ENCODE measurements around the gene DFFB.
"Not testable (repeated sequence)": the region's sequence is repeated elsewhere in the genome, so short reads cannot be mapped to it uniquely, and the experiment has no call there.

The DFFB gene

GRCh38 chr1:3912809-3913685 is 55.8 kb downstream of the DFFB start:
- Histone ChIP-seq H3K4me1 (ENCODE audit: control insufficient read depth, insufficient read depth, low read length, poor library complexity, severe bottlenecking) (peaks cover 4% of the 10 kb centered on the region), H3K4me3 (ENCODE audit: insufficient read depth, low read depth, low read length, poor library complexity, severe bottlenecking) (no peak overlapping the region), H3K36me3 (ENCODE audit: control insufficient read depth, insufficient read depth, low read length) (no peaks in the 10 kb centered on the region), H3K9me3 (ENCODE audit: control insufficient read depth, low read length) (no peaks in the 10 kb centered on the region), H3K27me3 (replicated peaks; ENCODE audit: control insufficient read depth, insufficient read depth, low read length, poor library complexity, severe bottlenecking) (no peaks in the 10 kb centered on the region), H3K27ac (ENCODE audit: insufficient read depth, low read length, poor library complexity, severe bottlenecking) (no peak overlapping the region)
- DNase-seq = no peak

DNA sequence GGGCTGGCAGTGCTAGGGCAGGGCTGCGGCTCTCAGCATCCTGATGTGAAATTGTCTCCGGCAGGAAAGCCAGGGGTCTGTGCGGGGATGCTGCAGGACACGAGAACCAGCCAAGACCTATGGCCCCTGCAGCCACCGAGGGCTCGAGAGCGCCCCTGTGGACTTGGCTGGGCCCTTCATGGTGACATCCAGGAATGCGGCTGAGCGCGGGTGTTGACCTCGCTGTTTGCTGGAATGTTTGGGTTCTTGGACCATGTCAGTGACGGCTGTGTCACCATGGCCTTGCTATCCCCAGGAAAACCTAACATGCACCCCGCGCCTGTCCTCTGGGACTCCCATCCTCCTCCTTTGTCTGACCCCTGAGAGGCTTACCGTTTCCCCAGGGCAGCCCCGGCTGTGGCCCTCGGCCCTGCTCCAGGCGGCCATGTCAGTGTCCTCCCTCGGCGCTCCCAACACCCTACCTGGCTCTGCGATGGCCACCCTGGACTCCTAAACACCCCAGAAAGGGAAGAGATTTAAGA is 57.1 kb downstream of the DFFB start:
- Histone ChIP-seq H3K27ac (ENCODE audit: insufficient read depth, low read length, poor library complexity, severe bottlenecking) (no peak overlapping the region), H3K4me3 (ENCODE audit: insufficient read depth, low read depth, low read length, poor library complexity, severe bottlenecking) (no peak overlapping the region), H3K36me3 (ENCODE audit: control insufficient read depth, insufficient read depth, low read length) (no peaks in the 10 kb centered on the region), H3K27me3 (replicated peaks; ENCODE audit: control insufficient read depth, insufficient read depth, low read length, poor library complexity, severe bottlenecking) (no peaks in the 10 kb centered on the region), H3K4me1 (ENCODE audit: control insufficient read depth, insufficient read depth, low read length, poor library complexity, severe bottlenecking) (peaks cover 4% of the 10 kb centered on the region), H3K9me3 (ENCODE audit: control insufficient read depth, low read length) (no peaks in the 10 kb centered on the region)
- no peak for DNase-seq

DNA sequence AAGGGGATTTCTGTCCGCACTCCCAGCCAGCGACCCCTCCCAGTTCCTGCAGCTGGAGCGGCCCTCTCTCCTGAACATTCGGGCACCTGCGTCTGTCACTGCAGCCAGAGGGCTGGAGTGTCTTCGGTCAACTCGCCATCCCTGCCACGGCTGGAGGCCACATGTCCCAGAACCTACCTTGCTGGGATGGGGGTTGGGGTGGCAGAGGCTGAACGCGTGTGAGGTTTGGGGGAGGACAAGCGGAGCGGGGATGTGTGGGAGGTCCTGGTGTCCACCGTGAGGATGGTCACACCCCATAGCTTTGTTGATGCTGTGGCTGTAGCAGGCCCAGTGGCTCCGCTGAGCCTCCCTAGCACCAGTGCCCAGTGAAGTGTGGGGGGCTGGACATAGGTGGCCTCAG is 57.6 kb downstream of the DFFB start:
- Histone ChIP-seq H3K4me1 (ENCODE audit: control insufficient read depth, insufficient read depth, low read length, poor library complexity, severe bottlenecking) (peaks cover 4% of the 10 kb centered on the region), H3K4me3 (ENCODE audit: insufficient read depth, low read depth, low read length, poor library complexity, severe bottlenecking) (no peak overlapping the region), H3K27me3 (replicated peaks; ENCODE audit: control insufficient read depth, insufficient read depth, low read length, poor library complexity, severe bottlenecking) (no peaks in the 10 kb centered on the region)

DNA sequence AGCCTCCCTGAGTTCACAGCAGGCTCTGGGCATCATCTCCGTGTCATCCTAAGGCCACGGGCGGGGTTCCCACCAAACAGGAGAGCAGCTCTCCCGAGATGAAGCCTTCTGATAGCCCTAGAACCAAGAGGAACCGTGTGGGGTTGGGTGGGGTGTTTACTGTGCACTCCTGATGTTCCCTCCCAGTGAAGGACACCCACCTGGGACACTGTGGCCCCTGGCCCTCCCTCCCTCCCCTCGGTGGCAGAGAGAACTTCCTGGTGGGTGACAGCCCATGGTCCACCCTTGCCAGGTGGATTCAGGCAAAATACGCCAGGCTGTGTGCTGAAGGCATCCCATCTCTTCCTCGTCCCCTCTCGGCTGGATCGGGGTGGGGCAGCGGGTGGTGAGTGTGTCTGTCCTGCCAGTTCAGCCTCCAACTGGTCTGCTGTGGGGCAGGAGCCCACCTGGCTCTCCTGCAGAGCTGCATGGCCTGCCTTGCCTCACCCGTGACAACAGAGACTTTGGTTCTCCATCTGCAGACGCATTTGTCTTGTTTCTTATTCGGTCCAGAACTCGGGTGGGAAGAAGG is 58.4 kb downstream of the DFFB start:
- no peaks in the 10 kb centered on the region for H3K9me3 ChIP-seq (ENCODE audit: control insufficient read depth, low read length)

More for the DNA sequence above, 57.6 kb downstream of the DFFB start:
- H3K27ac ChIP-seq (ENCODE audit: insufficient read depth, low read length, poor library complexity, severe bottlenecking) = no peak overlapping the region
- no peak for DNase-seq
- H3K36me3 ChIP-seq (ENCODE audit: control insufficient read depth, insufficient read depth, low read length) = no peaks in the 10 kb centered on the region
- no peaks in the 10 kb centered on the region for H3K9me3 ChIP-seq (ENCODE audit: control insufficient read depth, low read length)

DNA sequence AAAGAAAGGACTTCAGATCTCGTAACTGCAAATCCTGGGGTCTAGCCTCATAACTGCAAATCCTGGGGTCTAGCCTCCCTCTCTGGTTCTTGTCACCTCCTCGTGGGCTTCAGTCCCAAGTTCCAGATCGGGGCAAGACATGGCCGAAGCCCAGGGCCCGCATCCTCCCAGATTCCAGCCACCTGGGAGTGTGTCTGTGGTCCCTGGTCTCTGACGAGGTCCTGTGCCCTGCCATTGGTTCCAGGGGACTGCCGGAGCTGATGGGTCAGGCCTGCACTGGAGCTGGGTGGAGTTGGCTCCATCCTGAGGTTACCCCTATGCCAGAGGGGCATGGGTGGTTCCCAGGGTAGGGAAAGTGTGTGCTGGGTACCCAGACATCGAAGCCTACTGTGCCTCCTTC is 60.5 kb downstream of the DFFB start:
- H3K27ac ChIP-seq (ENCODE audit: insufficient read depth, low read length, poor library complexity, severe bottlenecking) = no peak overlapping the region
- H3K4me3 ChIP-seq (ENCODE audit: insufficient read depth, low read depth, low read length, poor library complexity, severe bottlenecking) = no peak overlapping the region
- H3K4me1 ChIP-seq (ENCODE audit: control insufficient read depth, insufficient read depth, low read length, poor library complexity, severe bottlenecking) = no peaks in the 10 kb centered on the region
- no peaks in the 10 kb centered on the region for H3K27me3 ChIP-seq (replicated peaks; ENCODE audit: control insufficient read depth, insufficient read depth, low read length, poor library complexity, severe bottlenecking)
- no peak for DNase-seq
- H3K9me3 ChIP-seq (ENCODE audit: control insufficient read depth, low read length) = no peaks in the 10 kb centered on the region
- H3K36me3 ChIP-seq (ENCODE audit: control insufficient read depth, insufficient read depth, low read length) = no peaks in the 10 kb centered on the region

More for the DNA sequence above, 58.4 kb downstream of the DFFB start:
- no peak overlapping the region for H3K4me3 ChIP-seq (ENCODE audit: insufficient read depth, low read depth, low read length, poor library complexity, severe bottlenecking)
- no peaks in the 10 kb centered on the region for H3K36me3 ChIP-seq (ENCODE audit: control insufficient read depth, insufficient read depth, low read length)
- DNase-seq = no peak
- peaks cover 4% of the 10 kb centered on the region for H3K4me1 ChIP-seq (ENCODE audit: control insufficient read depth, insufficient read depth, low read length, poor library complexity, severe bottlenecking)
- H3K27ac ChIP-seq (ENCODE audit: insufficient read depth, low read length, poor library complexity, severe bottlenecking) = no peak overlapping the region
- no peaks in the 10 kb centered on the region for H3K27me3 ChIP-seq (replicated peaks; ENCODE audit: control insufficient read depth, insufficient read depth, low read length, poor library complexity, severe bottlenecking)

- H3K36me3 ChIP-seq (ENCODE audit: control insufficient read depth, insufficient read depth, low read length); DNase-seq; H3K4me3 ChIP-seq (ENCODE audit: insufficient read depth, low read depth, low read length, poor library complexity, severe bottlenecking); H3K4me1 ChIP-seq (ENCODE audit: control insufficient read depth, insufficient read depth, low read length, poor library complexity, severe bottlenecking); H3K27me3 ChIP-seq (replicated peaks; ENCODE audit: control insufficient read depth, insufficient read depth, low read length, poor library complexity, severe bottlenecking); H3K9me3 ChIP-seq (ENCODE audit: control insufficient read depth, low read length); H3K27ac ChIP-seq (ENCODE audit: insufficient read depth, low read length, poor library complexity, severe bottlenecking): not testable (repeated sequence)
These were observed 61.1 kb downstream of the DFFB start for GRCh38 chr1:3918359-3918758.

- H3K27me3 ChIP-seq (replicated peaks; ENCODE audit: control insufficient read depth, insufficient read depth, low read length, poor library complexity, severe bottlenecking) = no peaks in the 10 kb centered on the region
- H3K27ac ChIP-seq (ENCODE audit: insufficient read depth, low read length, poor library complexity, severe bottlenecking) = no peak overlapping the region
- DNase-seq = no peak
- no peak overlapping the region for H3K4me3 ChIP-seq (ENCODE audit: insufficient read depth, low read depth, low read length, poor library complexity, severe bottlenecking)
- H3K9me3 ChIP-seq (ENCODE audit: control insufficient read depth, low read length) = no peaks in the 10 kb centered on the region
- H3K36me3 ChIP-seq (ENCODE audit: control insufficient read depth, insufficient read depth, low read length) = no peaks in the 10 kb centered on the region
- no peaks in the 10 kb centered on the region for H3K4me1 ChIP-seq (ENCODE audit: control insufficient read depth, insufficient read depth, low read length, poor library complexity, severe bottlenecking)
These were observed 61.8 kb downstream of the DFFB start for GRCh38 chr1:3918966-3919611.

- no peak overlapping the region for H3K4me3 ChIP-seq (ENCODE audit: insufficient read depth, low read depth, low read length, poor library complexity, severe bottlenecking)
- no peaks in the 10 kb centered on the region for H3K9me3 ChIP-seq (ENCODE audit: control insufficient read depth, low read length)
- H3K27ac ChIP-seq (ENCODE audit: insufficient read depth, low read length, poor library complexity, severe bottlenecking) = no peak overlapping the region
- H3K27me3 ChIP-seq (replicated peaks; ENCODE audit: control insufficient read depth, insufficient read depth, low read length, poor library complexity, severe bottlenecking) = no peaks in the 10 kb centered on the region
- H3K4me1 ChIP-seq (ENCODE audit: control insufficient read depth, insufficient read depth, low read length, poor library complexity, severe bottlenecking) = no peaks in the 10 kb centered on the region
- no peaks in the 10 kb centered on the region for H3K36me3 ChIP-seq (ENCODE audit: control insufficient read depth, insufficient read depth, low read length)
- DNase-seq = no peak
These were observed 62.4 kb downstream of the DFFB start for GRCh38 chr1:3919706-3920105.

- no peaks in the 10 kb centered on the region for H3K9me3 ChIP-seq (ENCODE audit: control insufficient read depth, low read length)
- H3K36me3 ChIP-seq (ENCODE audit: control insufficient read depth, insufficient read depth, low read length) = no peaks in the 10 kb centered on the region
- H3K4me1 ChIP-seq (ENCODE audit: control insufficient read depth, insufficient read depth, low read length, poor library complexity, severe bottlenecking) = no peaks in the 10 kb centered on the region
- no peak for DNase-seq
- H3K27ac ChIP-seq (ENCODE audit: insufficient read depth, low read length, poor library complexity, severe bottlenecking) = no peak overlapping the region
- no peaks in the 10 kb centered on the region for H3K27me3 ChIP-seq (replicated peaks; ENCODE audit: control insufficient read depth, insufficient read depth, low read length, poor library complexity, severe bottlenecking)
- no peak overlapping the region for H3K4me3 ChIP-seq (ENCODE audit: insufficient read depth, low read depth, low read length, poor library complexity, severe bottlenecking)
These were observed 64.5 kb downstream of the DFFB start for GRCh38 chr1:3921765-3922164.
